ENCODE results near the gene RNF224.
"Not testable (repeated sequence)": the region's sequence is repeated elsewhere in the genome, so short reads cannot be mapped to it uniquely, and the experiment has no call there.

Gene RNF224

GRCh38 chr9:137255448-137256114, 28.3 kb downstream of the RNF224 start:
- DNase-seq, result no peak

DNA sequence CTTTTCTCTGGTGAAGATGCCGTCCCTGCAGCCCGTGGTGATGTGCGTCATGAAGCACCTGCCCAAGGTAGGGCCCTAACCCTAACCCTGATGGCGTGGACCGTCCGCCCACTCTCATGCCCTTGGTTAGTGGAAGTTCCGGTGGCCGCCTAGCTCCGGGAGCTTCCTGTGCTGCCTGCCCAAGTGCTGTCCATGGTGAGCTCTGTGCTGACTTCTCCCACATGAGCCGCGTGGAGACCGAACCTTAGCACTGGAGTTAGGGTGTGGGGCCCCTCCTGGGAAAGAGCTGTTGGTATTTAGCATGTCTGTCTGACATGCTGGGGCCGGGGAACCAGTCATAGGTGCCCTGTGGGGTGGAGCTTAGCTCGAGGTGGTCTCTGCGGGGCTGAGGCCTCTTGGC, 29.1 kb downstream of the RNF224 start:
- DNase-seq, result no peak

GRCh38 chr9:137256856-137257255, 29.6 kb downstream of the RNF224 start:
- DNase-seq, result no peak

DNA sequence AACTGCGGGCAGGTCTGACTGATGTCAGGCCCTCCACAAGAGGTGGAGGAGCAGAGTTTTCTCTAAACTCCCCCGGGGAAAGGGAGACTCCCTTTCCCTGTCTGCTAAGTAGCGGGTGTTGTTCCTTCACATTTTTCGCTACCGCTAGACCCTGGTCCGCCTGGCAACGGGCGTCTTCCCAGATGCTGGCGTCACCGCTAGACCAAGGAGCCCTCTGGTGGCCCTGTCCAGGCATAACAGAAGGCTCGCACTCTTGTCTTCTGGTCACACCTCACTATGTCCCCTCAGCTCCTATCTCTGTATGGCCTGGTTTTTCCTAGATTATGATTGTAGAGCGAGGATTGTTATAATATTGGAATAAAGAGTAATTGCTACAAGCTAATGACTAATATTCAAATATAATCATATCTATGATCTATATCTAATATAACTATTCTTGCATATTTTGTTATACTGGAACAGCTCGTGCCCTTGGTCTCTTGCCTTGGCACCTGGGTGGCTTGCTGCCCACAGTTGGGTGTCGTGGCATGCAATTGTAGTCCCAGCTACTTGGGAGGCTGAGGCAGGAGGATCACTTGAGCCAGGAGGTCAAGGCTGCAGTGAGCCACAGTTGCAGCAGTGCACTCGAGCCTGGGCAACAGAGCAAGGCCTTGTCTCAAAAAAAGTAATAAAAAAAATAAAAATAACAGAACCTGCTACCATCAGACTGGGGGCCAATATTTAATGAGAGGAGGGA, 35.0 kb downstream of the RNF224 start:
- not testable (repeated sequence) for DNase-seq

GRCh38 chr9:137262909-137263285, 35.6 kb downstream of the RNF224 start:
- DNase-seq, result no peak

DNA sequence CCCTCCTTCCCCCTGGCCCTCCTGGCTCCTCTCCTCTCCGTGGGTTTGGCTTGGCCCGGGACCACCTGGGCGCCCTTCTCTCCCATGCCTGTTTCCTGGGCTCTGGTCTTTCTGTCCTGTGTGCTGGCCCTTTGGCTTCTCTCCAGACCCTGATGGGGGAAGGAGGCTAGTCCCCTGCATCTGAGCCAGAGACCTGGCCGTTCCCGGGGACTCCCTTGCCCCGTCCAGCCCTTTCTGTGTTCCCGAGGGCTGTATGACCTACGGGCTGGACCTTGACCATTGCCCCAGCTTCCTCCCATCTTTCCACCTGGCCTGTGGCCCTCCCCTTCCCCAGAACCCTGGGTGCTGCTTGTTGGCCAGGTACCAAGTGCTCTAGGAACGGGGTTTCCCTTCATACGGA, 36.2 kb downstream of the RNF224 start:
- no peak for DNase-seq

DNA sequence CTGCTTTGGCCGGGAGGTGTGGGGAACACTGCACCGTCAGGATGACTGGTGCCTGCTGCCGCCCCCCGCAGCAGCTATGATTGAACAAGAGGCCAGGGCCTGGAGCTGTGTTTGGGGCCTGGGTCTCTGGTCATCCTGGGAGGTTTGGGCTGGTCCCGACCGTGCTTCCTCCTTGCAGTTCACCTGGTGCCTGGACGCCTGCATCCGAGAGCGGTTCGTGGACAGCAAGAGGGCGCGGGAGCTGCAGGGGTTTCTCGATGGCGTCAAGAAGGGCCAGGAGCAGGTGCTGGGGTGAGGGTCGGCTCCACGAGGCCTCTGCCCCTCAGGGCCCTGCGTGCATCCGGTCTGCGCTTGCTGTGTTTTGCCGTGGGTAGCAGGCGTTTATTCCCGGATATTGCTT, 36.8 kb downstream of the RNF224 start:
- DNase-seq, result no peak

DNA sequence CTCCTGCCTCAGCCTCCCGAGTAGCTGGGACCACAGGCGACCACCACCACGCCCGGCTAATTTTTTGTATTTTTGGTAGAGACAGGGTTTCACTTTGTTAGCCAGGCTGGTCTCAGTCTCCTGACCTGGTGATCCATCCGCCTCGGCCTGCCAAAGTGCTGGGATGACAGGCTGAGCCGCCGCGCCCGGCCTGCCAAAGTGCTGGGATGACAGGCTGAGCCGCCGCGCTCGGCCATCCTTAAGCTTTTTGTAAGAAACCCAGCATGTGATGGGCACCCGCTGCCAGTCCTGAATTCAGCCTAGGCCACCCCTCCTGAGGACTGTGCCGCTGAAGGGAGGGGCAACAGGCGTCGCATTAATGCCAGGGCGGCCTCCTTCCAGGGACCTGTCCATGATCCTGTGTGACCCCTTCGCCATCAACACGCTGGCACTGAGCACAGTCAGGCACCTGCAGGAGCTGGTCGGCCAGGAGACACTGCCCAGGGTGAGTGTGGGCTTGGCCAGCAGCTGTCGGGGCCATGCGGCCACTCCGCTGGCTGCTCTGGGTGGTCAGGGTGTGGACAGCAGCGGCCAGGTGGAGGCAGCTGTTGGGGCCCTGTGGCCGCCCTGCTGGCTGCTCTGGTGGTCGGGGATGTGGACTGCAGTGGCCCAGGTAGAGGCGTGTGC, 38.3 kb downstream of the RNF224 start:
- DNase-seq, result no peak

- DNase-seq, result no peak
These were observed 38.8 kb downstream of the RNF224 start for GRCh38 chr9:137266162-137266527.

- no peak for DNase-seq
These were observed 39.5 kb downstream of the RNF224 start for GRCh38 chr9:137266585-137267453.

DNA sequence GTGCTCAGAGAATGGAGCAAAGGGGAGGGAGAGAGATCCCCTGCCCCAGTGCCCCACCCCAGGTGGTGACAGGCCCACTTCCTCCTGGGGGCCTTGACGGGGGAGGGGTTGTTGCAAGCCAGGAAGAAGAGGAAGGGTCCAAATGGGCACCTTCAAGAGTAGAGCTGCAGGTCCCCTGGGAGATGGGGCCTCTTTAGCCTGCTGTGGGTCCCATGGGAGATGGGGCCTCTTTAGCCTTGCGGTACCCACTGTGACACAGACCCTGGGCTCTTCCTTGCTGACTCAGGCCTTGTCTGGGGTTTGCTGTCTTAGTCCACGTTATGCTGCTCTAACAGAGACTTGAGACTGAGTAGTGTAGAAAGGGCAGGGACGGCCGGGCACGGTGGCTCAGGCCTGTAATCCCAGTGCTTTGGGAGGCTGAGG, 40.6 kb downstream of the RNF224 start:
- DNase-seq, result no peak

- no peak for DNase-seq
These were observed 41.4 kb downstream of the RNF224 start for GRCh38 chr9:137268538-137269201.

GRCh38 chr9:137269231-137269772, 42.0 kb downstream of the RNF224 start:
- DNase-seq, result no peak

DNA sequence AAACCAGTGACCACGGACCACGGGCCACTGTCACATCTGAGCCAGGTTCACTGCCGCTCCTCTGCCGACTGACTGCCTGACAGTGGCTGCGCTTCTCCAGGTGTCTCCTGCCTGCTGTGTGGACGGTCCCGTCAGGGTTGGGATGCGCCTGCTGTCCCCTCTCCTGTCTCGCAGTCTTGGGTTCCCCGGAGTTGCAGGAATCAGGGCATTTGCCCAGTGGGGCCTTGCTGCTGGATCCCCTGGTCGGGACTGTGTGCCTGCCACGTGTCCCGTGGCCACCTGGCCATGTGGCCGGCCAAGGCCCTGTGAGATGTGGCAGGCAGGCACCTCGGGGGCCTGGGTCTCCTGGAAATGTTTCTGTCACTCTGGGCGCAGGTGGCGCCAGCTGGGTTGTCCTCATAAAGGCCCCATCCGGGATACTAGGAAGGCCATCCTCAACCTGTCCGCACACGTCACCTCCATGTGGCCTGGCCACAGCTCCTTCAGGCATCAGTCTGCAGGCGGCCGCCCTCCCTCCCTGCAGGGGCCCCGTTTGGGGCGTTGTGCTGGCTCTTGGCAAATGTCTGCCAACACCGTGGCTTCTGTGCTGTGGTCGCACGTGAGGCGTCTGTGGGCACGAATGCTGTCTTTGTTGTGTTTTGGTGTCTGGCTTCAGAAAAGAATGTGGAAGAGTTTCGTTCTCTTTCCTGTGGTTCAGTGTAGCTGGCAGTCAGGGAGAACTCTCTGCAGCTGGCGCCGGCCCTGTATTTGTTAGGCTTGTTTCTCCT, 43.8 kb downstream of the RNF224 start:
- no peak for DNase-seq

DNA sequence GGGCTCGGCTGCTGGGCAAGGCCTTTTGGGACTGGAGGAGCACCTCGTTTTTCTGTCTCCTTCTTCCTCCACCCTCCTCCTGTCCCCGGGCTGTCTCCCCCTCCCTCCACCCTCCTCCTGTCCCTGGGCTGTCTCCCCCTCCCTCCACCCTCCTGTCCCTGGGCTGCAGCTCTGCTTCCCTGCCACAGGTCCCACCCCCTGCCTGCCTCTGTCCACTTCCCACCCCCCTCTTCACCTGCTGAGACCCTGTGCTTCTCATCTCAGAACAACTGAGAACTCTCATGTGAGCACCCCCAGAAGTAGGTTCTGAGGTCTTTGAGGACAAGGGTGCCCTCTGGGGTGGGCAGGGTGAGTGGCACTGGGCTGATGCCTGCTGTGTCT, 44.4 kb downstream of the RNF224 start:
- DNase-seq, result no peak

- no peak for DNase-seq
These were observed 45.2 kb downstream of the RNF224 start for GRCh38 chr9:137272241-137273094.

- no peak for DNase-seq
These were observed 45.8 kb downstream of the RNF224 start for GRCh38 chr9:137273095-137273490.

GRCh38 chr9:137273611-137274320, 46.5 kb downstream of the RNF224 start:
- no peak for DNase-seq

GRCh38 chr9:137275203-137275587, 47.9 kb downstream of the RNF224 start:
- no peak for DNase-seq
